Measurements from ENCODE around the gene CENPS. TPM values are rescaled to one million over a fixed set of nuclear protein-coding genes. Genes with fewer than 3 reads are reported as not detected.

Gene CENPS
- total RNA-seq, 1 donor from 2014 or later = 14.1 TPM

- no peak for DNase-seq (ENCODE audit: extremely low spot score, unreplicated experiment)
- H3K27ac Mint-ChIP-seq (ENCODE audit: unreplicated experiment) = no peak overlapping the region
- TF ChIP-seq CTCF (IDR thresholded peaks at IDR 0.05) = no peak
- no peaks in the 10 kb centered on the region for H3K27me3 Mint-ChIP-seq (ENCODE audit: unreplicated experiment)
- H3K9me3 Mint-ChIP-seq (ENCODE audit: unreplicated experiment) = no peaks in the 10 kb centered on the region
- no peak overlapping the region for H3K4me3 Mint-ChIP-seq (ENCODE audit: unreplicated experiment)
- peaks cover 12% of the 10 kb centered on the region for H3K4me1 Mint-ChIP-seq (ENCODE audit: unreplicated experiment)
- H3K36me3 Mint-ChIP-seq (ENCODE audit: unreplicated experiment) = no peaks in the 10 kb centered on the region
These were observed 50.4 kb downstream of the CENPS start for GRCh38 chr1:10480614-10481013.

GRCh38 chr1:10484521-10484920 is 54.3 kb downstream of the CENPS start:
- Mint-ChIP-seq H3K4me3 (ENCODE audit: unreplicated experiment) (no peak overlapping the region), H3K36me3 (ENCODE audit: unreplicated experiment) (peaks cover 4% of the 10 kb centered on the region), H3K4me1 (ENCODE audit: unreplicated experiment) (peaks cover under 1% of the 10 kb centered on the region), H3K27ac (ENCODE audit: unreplicated experiment) (no peak overlapping the region), H3K9me3 (ENCODE audit: unreplicated experiment) (no peaks in the 10 kb centered on the region), H3K27me3 (ENCODE audit: unreplicated experiment) (no peaks in the 10 kb centered on the region)
- no peak for TF ChIP-seq CTCF (IDR thresholded peaks at IDR 0.05)
- DNase-seq (ENCODE audit: extremely low spot score, unreplicated experiment) = no peak

- Mint-ChIP-seq H3K27ac (ENCODE audit: unreplicated experiment) (no peak overlapping the region), H3K4me3 (ENCODE audit: unreplicated experiment) (no peak overlapping the region), H3K27me3 (ENCODE audit: unreplicated experiment) (no peaks in the 10 kb centered on the region)
These were observed 59.2 kb downstream of the CENPS start for GRCh38 chr1:10489291-10490055.

GRCh38 chr1:10490286-10490970 is 60.2 kb downstream of the CENPS start:
- no peak for TF ChIP-seq CTCF (IDR thresholded peaks at IDR 0.05)
- no peaks in the 10 kb centered on the region for H3K27me3 Mint-ChIP-seq (ENCODE audit: unreplicated experiment)
- H3K4me3 Mint-ChIP-seq (ENCODE audit: unreplicated experiment) = no peak overlapping the region
- peaks cover 19% of the 10 kb centered on the region for H3K4me1 Mint-ChIP-seq (ENCODE audit: unreplicated experiment)
- peaks cover 4% of the 10 kb centered on the region for H3K36me3 Mint-ChIP-seq (ENCODE audit: unreplicated experiment)
- no peak overlapping the region for H3K27ac Mint-ChIP-seq (ENCODE audit: unreplicated experiment)
- no peaks in the 10 kb centered on the region for H3K9me3 Mint-ChIP-seq (ENCODE audit: unreplicated experiment)
- DNase-seq (ENCODE audit: extremely low spot score, unreplicated experiment) = no peak

More at GRCh38 chr1:10489291-10490055, 59.2 kb downstream of the CENPS start:
- Mint-ChIP-seq H3K4me1 (ENCODE audit: unreplicated experiment) (peaks cover 10% of the 10 kb centered on the region), H3K9me3 (ENCODE audit: unreplicated experiment) (no peaks in the 10 kb centered on the region), H3K36me3 (ENCODE audit: unreplicated experiment) (peaks cover 4% of the 10 kb centered on the region)
- DNase-seq (ENCODE audit: extremely low spot score, unreplicated experiment) = no peak
- TF ChIP-seq CTCF (IDR thresholded peaks at IDR 0.05) = no peak

Other genes starting within 250 kb of the CENPS start
- gene KIF1B, start 219.9 kb upstream of the CENPS start, total RNA-seq = 48.9 and 51.5 TPM in 2 replicates
- 197 and 199 TPM in 2 replicates for gene PGD, start 31.4 kb upstream of the CENPS start, total RNA-seq
- gene CORT, start 19.6 kb downstream of the CENPS start, total RNA-seq = 0.40 and 0.68 TPM in 2 replicates
- 39.6 and 39.8 TPM in 2 replicates for gene DFFA, start 42.1 kb downstream of the CENPS start, total RNA-seq
- 22.2 and 23.8 TPM in 2 replicates for gene PEX14, start 44.5 kb downstream of the CENPS start, total RNA-seq